ENCODE results near the gene GALNT12. TPM values are rescaled to one million over a fixed set of nuclear protein-coding genes. Genes with fewer than 3 reads are reported as not detected.

The GALNT12 gene
- polyA plus RNA-seq, 1 donor = 9.2 TPM

- no peak for DNase-seq
Measured at GRCh38 chr9:98880311-98881015, 73.0 kb downstream of the GALNT12 start.

DNA sequence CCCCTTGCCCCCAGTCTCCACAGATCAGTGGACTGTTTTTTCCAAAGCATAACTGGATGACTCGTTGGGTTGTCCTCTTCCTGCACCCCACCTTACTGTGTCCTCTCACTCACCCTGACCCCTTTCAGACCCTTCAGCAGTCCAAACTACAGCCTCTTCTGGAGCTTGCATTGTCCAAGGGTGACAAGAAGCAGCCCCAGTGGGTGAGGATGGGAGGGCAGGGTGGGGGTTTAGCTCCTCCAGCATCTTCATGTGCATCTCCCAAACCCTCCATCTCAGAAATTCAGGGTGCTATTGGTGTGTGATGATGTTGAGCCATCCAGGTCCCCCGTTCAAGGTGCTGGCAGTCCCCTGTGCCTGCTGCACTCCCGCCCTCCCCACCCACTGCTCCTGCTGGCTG lies 73.9 kb downstream of the GALNT12 start:
- DNase-seq = no peak

DNA sequence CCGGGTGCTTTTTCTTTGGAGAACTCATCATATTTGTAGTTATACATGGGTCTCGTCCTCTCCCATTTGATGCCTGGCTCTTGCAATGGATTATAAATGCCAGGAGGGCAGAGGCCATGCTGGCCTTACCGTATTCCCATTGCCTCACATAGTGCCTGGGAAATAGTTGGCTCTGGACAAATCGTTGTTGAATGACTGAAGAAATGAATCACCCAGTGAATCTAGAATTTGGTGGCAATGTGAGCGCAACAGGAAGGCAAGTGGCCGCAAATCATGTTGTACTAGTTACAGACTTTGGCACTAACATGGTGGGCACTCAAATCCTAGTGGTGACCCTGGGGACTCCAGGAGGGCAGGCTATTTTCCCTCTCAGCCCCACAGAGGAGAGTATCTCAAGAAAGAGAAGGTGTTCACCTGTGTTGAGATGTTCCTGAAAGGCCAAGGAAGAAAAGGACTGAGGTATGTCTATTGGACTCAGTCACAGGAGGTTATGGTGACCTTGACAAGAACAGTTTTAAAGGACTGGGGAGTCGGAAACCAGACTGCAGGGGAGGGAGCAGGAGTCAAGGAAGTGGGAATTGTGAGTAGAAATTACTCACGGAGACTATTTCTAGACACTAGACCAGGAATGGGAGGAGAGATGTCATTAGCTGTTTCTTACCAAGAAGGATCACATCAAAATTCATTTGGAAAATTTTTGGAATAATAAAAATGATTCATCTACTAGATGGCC lies 74.5 kb downstream of the GALNT12 start:
- no peak for DNase-seq

DNA sequence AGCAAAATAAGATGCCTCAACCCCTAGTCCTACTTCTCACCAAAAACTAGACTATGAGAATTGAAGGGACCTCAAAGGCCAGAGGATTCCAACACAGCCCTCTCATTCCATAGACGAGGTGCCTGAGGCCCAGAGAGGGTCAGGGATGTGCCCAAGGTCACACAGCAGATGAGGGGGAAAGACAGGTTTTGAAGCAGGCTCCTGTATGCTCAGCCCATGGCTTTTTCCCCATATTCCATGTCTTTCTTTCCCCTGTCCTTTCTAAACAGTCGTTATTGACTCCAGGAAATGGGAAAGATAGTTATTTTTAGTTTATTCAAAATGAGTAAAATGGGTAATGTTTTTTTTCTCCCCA lies 75.1 kb downstream of the GALNT12 start:
- no peak for DNase-seq

GRCh38 chr9:98883276-98883675 lies 75.8 kb downstream of the GALNT12 start:
- no peak for DNase-seq

GRCh38 chr9:98884849-98885248 lies 77.4 kb downstream of the GALNT12 start:
- DNase-seq = no peak

DNA sequence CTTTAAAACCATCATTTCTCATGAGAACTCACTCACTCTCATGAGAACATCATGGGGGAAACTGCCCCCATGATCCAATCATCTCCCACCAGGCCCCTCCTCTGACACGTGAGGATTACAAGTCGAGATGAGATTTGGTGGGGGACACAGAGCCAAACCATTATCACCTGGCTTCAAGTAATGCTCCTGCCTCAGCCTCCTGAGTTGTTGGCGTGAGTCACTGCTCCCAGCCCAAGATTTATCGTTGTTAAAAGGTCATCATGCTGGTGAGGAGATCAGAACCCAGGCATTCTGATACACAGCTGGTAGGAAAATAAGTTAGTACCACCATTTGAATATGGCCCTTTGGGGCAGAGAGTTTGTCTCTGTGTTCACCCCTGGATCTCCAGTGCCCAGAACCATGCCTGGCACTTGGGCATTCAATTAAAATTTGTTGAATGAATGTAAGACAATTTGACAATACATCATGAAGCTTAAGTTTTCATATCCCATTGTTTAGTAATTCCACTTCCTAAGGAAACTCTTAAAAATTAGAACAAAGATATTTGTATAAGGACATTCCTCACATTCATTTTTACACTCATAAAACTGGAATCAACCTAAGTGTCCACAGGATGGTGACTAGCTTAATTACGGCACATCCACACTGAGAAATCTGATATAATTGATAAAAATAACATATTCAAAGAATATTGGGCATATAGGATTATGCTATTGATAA lies 78.3 kb downstream of the GALNT12 start:
- DNase-seq = no peak

GRCh38 chr9:98886691-98887229 lies 79.3 kb downstream of the GALNT12 start:
- DNase-seq = no peak

DNA sequence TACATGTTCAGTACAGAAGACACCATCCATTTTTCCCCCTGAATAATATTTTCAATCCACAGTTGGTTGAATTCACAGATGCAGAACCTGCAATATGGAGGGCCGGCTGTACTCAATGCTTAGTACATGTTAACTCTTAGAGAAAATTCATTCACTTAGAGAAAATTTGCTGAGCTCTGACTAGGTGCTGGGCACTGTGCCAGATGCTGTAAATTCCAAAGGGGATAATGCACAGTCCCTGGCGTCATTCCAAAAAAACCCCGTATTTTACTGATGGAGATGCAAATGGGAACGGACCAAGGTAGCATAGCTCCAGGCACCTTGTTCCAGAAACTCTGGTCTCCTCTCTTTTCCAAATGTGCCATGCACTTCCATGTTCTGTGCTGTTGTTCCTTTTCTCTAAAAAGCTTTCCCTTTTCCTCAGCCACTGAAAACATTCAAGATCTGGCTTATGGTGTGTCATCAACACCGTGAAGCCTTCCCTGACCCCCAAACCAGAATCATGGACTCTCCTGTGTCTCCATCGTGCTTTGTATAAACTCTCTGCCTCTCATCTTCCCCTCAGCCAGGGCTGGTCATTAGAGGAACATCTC lies 80.5 kb downstream of the GALNT12 start:
- no peak for DNase-seq

- no peak for DNase-seq
Measured at GRCh38 chr9:98888801-98889421, 81.4 kb downstream of the GALNT12 start.

DNA sequence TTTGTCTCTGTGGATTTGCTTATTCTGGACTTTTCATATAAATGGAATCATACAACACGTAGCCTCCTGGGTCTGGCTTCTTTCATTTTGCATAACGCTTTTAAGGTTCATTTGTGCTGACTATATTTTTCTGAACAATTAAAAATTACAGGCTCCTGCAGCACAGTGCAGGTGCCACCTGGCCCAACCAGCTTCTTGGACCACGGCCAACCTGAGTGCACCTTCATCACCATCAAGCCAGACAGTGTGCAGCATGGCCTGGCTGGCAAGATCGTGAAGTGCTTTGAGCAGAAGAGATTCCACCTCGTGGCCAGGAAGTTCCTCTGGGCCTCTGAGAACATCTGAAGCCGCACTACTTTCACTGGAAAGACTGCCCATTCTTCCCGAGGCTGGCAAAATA lies 82.8 kb downstream of the GALNT12 start:
- DNase-seq = no peak

DNA sequence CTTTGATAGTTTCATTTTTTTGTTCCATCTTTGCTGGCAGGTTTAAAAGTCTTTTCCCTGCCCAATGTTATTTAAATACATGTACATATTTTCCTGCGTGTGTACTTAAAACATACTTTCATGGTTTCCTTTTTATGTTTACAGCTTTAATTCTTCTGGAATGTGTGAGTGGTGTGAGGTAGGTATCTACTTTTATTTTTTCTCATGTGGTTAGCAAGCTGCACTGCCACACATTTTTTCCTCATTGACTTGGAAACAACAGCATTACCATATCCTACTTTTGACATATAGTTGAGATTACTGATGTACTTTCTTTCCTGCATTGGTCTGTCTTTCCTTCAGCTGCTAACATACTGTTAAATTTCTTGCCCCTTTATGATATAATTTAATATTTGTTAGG lies 84.8 kb downstream of the GALNT12 start:
- no peak for DNase-seq

- DNase-seq = no peak
Measured at GRCh38 chr9:98892690-98893089, 85.2 kb downstream of the GALNT12 start.

GRCh38 chr9:98894171-98894570 lies 86.7 kb downstream of the GALNT12 start:
- DNase-seq = no peak

DNA sequence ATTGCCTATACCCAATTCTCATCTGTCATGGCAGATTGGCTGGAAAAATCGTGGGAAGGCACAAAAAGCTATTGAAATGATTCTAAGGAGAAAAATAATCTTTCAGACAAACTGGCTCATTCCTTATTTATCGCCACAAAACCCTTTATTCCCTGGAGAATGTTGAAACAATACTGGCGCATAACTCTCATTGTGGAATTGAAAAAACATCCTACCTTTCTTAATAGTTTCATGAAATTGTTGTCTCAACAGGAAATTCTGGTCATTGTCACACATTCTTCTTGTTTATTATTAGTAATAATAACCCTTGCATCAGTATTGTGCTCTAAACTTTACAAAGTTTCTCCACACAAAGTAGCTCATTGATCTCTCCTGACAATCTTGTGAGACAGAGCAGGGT lies 87.3 kb downstream of the GALNT12 start:
- no peak for DNase-seq

GRCh38 chr9:98896632-98897031 lies 89.2 kb downstream of the GALNT12 start:
- DNase-seq = no peak

DNA sequence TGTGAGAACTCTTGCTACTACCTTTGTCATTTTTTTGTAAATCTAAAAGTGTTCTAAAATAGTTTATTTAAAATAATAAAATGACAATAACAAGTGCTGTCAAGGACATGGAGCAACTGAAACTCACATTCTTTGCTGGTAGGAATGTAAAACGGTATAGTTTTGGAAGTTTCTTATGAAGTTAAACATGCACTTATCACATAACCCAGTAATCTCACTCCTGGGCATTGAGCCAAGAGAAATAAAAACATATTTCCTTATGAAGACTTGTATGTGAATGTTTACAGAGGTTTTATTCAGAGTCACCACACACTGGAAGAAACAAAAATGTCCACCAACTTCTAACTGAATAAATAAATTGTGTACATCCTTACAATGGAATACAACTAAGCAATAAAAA lies 90.3 kb downstream of the GALNT12 start:
- no peak for DNase-seq

DNA sequence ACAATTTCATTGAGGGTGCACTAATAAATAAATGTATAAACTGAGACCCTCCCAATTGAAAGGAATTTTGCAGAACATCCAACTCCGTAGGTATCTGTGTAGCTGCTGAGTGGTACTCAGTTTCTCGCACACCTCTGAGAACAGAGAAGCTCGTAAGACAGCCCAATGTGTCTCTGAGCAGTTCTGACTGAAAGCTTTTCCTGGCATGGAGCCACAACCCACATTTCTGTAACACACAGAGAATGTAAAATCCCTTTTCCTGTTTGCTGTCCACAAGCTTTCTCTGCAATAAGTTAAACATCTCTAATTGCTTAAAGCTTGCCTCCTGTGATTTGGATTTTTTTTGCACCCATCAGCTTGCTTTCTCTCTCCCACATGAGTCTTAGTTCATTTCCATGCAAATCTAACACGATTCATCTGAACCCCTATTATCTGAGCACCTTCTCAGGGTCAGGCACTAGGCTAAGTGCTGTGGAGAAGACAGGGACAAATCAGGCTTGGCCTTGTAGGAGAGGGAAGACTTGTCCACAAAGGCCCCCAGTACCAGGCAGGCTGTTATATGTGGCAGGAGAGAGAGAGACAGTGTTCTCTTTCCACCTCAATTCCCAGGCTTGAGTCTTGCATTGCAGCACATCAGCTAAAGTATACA lies 92.1 kb downstream of the GALNT12 start:
- peak; percentile 55 for DNase-seq

All from left kidney (tissue), 2 donors.